GM23338 (cell line): Measurements from ENCODE around the gene BCORL1. TPM values are rescaled to one million over a fixed set of nuclear protein-coding genes. Genes with fewer than 3 reads are reported as not detected.

Experiments used
- ATAC-seq: fragments of 200-7000 bp; cut with Tn5 transposase; 3 replicates; pipeline ENCODE4 v1.9.1; 2020
- DNase-seq: peaks from one replicate; pipeline ENCODE4 v3.0.0-alpha.2; 2015; ENCODE audit warnings: low spot score
- H2AFZ ChIP-seq: fragments of 200-600 bp; sonication (generic); 2 replicates; pipeline ENCODE4 v1.8.0; 2016; ENCODE audit warnings: antibody characterized with exemption, mild to moderate bottlenecking, moderate library complexity
- H3F3A ChIP-seq: fragments of 200-600 bp; sonication (generic); replicated peaks from 2 replicates; pipeline ENCODE4 v1.8.0; 2017; ENCODE audit warnings: antibody characterized with exemption, mixed run types, low read depth
- H3K27ac ChIP-seq: fragments of 200-600 bp; sonication (generic); 2 replicates; pipeline ENCODE4 v1.6.1; 2016; ENCODE audit warnings: low read depth
- H3K27me3 ChIP-seq: fragments of 200-600 bp; sonication (generic); 2 replicates; pipeline ENCODE4 v1.8.0; 2016; ENCODE audit warnings: mild to moderate bottlenecking, mixed run types, moderate library complexity; ENCODE audit not compliant: insufficient read depth
- H3K36me3 ChIP-seq: fragments of 200-600 bp; sonication (generic); 2 replicates; pipeline ENCODE4 v1.8.0; 2016; ENCODE audit warnings: mild to moderate bottlenecking; ENCODE audit not compliant: insufficient read depth
- H3K4me1 ChIP-seq: fragments of 200-600 bp; sonication (generic); 2 replicates; pipeline ENCODE4 v1.8.0; 2016; ENCODE audit warnings: mild to moderate bottlenecking, moderate library complexity; ENCODE audit not compliant: insufficient read depth
- H3K4me2 ChIP-seq: fragments of 200-600 bp; sonication (generic); 2 replicates; pipeline ENCODE4 v1.7.1; 2017; ENCODE audit warnings: mixed run types
- H3K4me3 ChIP-seq: fragments of 200-600 bp; sonication (generic); 2 replicates; pipeline ENCODE4 v1.6.1; 2016; ENCODE audit warnings: mixed run types
- H3K79me2 ChIP-seq: fragments of 200-600 bp; sonication (generic); replicated peaks from 2 replicates; pipeline ENCODE4 v1.8.0; 2017; ENCODE audit warnings: mild to moderate bottlenecking; ENCODE audit not compliant: insufficient read depth
- H3K9me2 ChIP-seq: fragments of 200-600 bp; sonication (generic); 2 replicates; pipeline ENCODE4 v1.8.0; 2017; ENCODE audit not compliant: insufficient read depth
- H4K20me1 ChIP-seq: fragments of 200-600 bp; sonication (generic); replicated peaks from 2 replicates; pipeline ENCODE4 v1.8.0; 2017; ENCODE audit warnings: mild to moderate bottlenecking; ENCODE audit not compliant: insufficient read depth
- H3K27ac Mint-ChIP-seq: 2 replicates; pipeline ENCODE4 v1.8.0; 2020; ENCODE audit warnings: inconsistent platforms, mild to moderate bottlenecking, moderate library complexity, mixed read lengths
- H3K27me3 Mint-ChIP-seq: 3 replicates; pipeline ENCODE4 v1.8.0; 2022; ENCODE audit warnings: low read depth, mild to moderate bottlenecking, moderate library complexity, mixed read lengths, inconsistent platforms; ENCODE audit not compliant: insufficient read depth, poor library complexity
- H3K36me3 Mint-ChIP-seq: 3 replicates; pipeline ENCODE4 v1.8.0; 2021; ENCODE audit warnings: low read depth, mild to moderate bottlenecking, inconsistent platforms, moderate library complexity, mixed read lengths
- H3K4me1 Mint-ChIP-seq: 3 replicates; pipeline ENCODE4 v1.8.0; 2020; ENCODE audit warnings: mild to moderate bottlenecking, inconsistent platforms, mixed read lengths
- H3K4me3 Mint-ChIP-seq: 3 replicates; pipeline ENCODE4 v1.8.0; 2021; ENCODE audit warnings: moderate library complexity, mild to moderate bottlenecking, inconsistent platforms, mixed read lengths
- H3K9me3 Mint-ChIP-seq: 3 replicates; pipeline ENCODE4 v1.8.0; 2020; ENCODE audit warnings: moderate library complexity, mild to moderate bottlenecking, inconsistent platforms, mixed read lengths
- CREB1 ChIP-seq: fragments of 250-450 bp; sonication (Bioruptor Pico); IDR thresholded peaks from 2 replicates; pipeline ENCODE4 v1.5.0; 2020; ENCODE audit warnings: low read depth, mild to moderate bottlenecking, moderate library complexity
- CTCF ChIP-seq, 2 experiments: fragments of 200-600 bp in 1 of 2; sonication (generic) in 1 of 2; conservative IDR thresholded peaks; 2 replicates each; pipeline versions ENCODE4 v1.5.1 to v1.6.1; 2016 to 2017; ENCODE audit warnings: antibody characterized with exemption in 2 of 2, low read depth in 2 of 2, mild to moderate bottlenecking in 2 of 2, moderate library complexity in 1 of 2
- EZH2 ChIP-seq: fragments of 200-600 bp; sonication (generic); IDR thresholded peaks from one replicate; pipeline ENCODE4 v1.8.0; 2017; ENCODE audit warnings: antibody characterized with exemption, mild to moderate bottlenecking, low read depth; ENCODE audit not compliant: unreplicated experiment
- EZH2phosphoT487 ChIP-seq: fragments of 200-600 bp; sonication (generic); IDR thresholded peaks from one replicate; pipeline ENCODE4 v1.8.1; 2018; ENCODE audit warnings: antibody characterized with exemption; ENCODE audit not compliant: unreplicated experiment
- JUNB ChIP-seq: IDR thresholded peaks from one replicate; pipeline ENCODE4 v1.6.1; 2016; ENCODE audit warnings: antibody characterized with exemption; ENCODE audit not compliant: unreplicated experiment
- NANOG ChIP-seq: IDR thresholded peaks from 2 replicates; pipeline ENCODE4 v1.6.1; 2016; ENCODE audit warnings: antibody characterized with exemption, borderline replicate concordance
- POLR2AphosphoS5 ChIP-seq: IDR thresholded peaks from 2 replicates; pipeline ENCODE4 v1.6.1; 2016; ENCODE audit warnings: antibody characterized with exemption, low read depth
- STAT1 ChIP-seq: IDR thresholded peaks from one replicate; pipeline ENCODE4 v1.6.1; 2016; ENCODE audit warnings: antibody characterized with exemption; ENCODE audit not compliant: unreplicated experiment
- ZNF114 ChIP-seq: fragments of 250-450 bp; sonication (Bioruptor Pico); IDR thresholded peaks from 2 replicates; pipeline ENCODE4 v1.5.0; 2020; ENCODE audit warnings: mild to moderate bottlenecking, moderate library complexity
- ZNF331 ChIP-seq: fragments of 250-450 bp; sonication (Bioruptor Pico); IDR thresholded peaks from 2 replicates; pipeline ENCODE4 v1.5.0; 2020; ENCODE audit warnings: low read depth, mild to moderate bottlenecking, moderate library complexity
- polyA plus RNA-seq: library from polyadenylated mRNA; unstranded; fragments of >200 nt; fragmentation: Nextera tagmentation; extraction: Ambion mirVana; gene quantifications from 2 replicates; pipeline ENCODE4 v1.2.1, GENCODE V29; 2016
- total RNA-seq: library from RNA; depleted of rRNA; stranded (reverse); fragments of >200 nt; shearing (Covaris generic); gene quantifications from 2 replicates; pipeline ENCODE4 v1.2.3, GENCODE V29; 2014
- TF ChIP-seq, protein P1 (sequence below): IDR thresholded peaks from 2 replicates; pipeline ENCODE4 v1.6.1; 2016; ENCODE audit warnings: antibody characterized with exemption
- TF ChIP-seq, protein P2 (sequence below): IDR thresholded peaks from one replicate; pipeline ENCODE4 v1.6.1; 2018; ENCODE audit warnings: antibody characterized with exemption; ENCODE audit not compliant: unreplicated experiment
- TF ChIP-seq, protein P3 (sequence below): fragments of 250-450 bp; sonication (Bioruptor Pico); IDR thresholded peaks from 2 replicates; pipeline ENCODE4 v1.5.0; 2020; ENCODE audit warnings: mild to moderate bottlenecking, moderate library complexity

The BCORL1 gene
- total and polyA plus RNA-seq, 2 experiments from 2014 or later = 2.6 to 2.7 TPM

- H3K4me3 Mint-ChIP-seq = no peak overlapping the region
- H3K4me2 ChIP-seq = no peak overlapping the region
- TF ChIP-seq, protein P1, sequence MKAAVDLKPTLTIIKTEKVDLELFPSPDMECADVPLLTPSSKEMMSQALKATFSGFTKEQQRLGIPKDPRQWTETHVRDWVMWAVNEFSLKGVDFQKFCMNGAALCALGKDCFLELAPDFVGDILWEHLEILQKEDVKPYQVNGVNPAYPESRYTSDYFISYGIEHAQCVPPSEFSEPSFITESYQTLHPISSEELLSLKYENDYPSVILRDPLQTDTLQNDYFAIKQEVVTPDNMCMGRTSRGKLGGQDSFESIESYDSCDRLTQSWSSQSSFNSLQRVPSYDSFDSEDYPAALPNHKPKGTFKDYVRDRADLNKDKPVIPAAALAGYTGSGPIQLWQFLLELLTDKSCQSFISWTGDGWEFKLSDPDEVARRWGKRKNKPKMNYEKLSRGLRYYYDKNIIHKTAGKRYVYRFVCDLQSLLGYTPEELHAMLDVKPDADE = no peak
- TF ChIP-seq EZH2 (no peak), CREB1 (CRISPR knock-in tag) (no peak), POLR2AphosphoS5 (no peak), ZNF114 (CRISPR knock-in tag) (no peak), NANOG (no peak), JUNB (no peak), ZNF331 (CRISPR knock-in tag) (no peak), STAT1 (no peak), CTCF (conservative IDR thresholded peaks at IDR 0.05; ENCODE audit: low read depth in 2 of 2) (no peak), EZH2phosphoT487 (no peak)
- TF ChIP-seq, protein P2, sequence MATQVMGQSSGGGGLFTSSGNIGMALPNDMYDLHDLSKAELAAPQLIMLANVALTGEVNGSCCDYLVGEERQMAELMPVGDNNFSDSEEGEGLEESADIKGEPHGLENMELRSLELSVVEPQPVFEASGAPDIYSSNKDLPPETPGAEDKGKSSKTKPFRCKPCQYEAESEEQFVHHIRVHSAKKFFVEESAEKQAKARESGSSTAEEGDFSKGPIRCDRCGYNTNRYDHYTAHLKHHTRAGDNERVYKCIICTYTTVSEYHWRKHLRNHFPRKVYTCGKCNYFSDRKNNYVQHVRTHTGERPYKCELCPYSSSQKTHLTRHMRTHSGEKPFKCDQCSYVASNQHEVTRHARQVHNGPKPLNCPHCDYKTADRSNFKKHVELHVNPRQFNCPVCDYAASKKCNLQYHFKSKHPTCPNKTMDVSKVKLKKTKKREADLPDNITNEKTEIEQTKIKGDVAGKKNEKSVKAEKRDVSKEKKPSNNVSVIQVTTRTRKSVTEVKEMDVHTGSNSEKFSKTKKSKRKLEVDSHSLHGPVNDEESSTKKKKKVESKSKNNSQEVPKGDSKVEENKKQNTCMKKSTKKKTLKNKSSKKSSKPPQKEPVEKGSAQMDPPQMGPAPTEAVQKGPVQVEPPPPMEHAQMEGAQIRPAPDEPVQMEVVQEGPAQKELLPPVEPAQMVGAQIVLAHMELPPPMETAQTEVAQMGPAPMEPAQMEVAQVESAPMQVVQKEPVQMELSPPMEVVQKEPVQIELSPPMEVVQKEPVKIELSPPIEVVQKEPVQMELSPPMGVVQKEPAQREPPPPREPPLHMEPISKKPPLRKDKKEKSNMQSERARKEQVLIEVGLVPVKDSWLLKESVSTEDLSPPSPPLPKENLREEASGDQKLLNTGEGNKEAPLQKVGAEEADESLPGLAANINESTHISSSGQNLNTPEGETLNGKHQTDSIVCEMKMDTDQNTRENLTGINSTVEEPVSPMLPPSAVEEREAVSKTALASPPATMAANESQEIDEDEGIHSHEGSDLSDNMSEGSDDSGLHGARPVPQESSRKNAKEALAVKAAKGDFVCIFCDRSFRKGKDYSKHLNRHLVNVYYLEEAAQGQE = no peak
- TF ChIP-seq, protein P3, sequence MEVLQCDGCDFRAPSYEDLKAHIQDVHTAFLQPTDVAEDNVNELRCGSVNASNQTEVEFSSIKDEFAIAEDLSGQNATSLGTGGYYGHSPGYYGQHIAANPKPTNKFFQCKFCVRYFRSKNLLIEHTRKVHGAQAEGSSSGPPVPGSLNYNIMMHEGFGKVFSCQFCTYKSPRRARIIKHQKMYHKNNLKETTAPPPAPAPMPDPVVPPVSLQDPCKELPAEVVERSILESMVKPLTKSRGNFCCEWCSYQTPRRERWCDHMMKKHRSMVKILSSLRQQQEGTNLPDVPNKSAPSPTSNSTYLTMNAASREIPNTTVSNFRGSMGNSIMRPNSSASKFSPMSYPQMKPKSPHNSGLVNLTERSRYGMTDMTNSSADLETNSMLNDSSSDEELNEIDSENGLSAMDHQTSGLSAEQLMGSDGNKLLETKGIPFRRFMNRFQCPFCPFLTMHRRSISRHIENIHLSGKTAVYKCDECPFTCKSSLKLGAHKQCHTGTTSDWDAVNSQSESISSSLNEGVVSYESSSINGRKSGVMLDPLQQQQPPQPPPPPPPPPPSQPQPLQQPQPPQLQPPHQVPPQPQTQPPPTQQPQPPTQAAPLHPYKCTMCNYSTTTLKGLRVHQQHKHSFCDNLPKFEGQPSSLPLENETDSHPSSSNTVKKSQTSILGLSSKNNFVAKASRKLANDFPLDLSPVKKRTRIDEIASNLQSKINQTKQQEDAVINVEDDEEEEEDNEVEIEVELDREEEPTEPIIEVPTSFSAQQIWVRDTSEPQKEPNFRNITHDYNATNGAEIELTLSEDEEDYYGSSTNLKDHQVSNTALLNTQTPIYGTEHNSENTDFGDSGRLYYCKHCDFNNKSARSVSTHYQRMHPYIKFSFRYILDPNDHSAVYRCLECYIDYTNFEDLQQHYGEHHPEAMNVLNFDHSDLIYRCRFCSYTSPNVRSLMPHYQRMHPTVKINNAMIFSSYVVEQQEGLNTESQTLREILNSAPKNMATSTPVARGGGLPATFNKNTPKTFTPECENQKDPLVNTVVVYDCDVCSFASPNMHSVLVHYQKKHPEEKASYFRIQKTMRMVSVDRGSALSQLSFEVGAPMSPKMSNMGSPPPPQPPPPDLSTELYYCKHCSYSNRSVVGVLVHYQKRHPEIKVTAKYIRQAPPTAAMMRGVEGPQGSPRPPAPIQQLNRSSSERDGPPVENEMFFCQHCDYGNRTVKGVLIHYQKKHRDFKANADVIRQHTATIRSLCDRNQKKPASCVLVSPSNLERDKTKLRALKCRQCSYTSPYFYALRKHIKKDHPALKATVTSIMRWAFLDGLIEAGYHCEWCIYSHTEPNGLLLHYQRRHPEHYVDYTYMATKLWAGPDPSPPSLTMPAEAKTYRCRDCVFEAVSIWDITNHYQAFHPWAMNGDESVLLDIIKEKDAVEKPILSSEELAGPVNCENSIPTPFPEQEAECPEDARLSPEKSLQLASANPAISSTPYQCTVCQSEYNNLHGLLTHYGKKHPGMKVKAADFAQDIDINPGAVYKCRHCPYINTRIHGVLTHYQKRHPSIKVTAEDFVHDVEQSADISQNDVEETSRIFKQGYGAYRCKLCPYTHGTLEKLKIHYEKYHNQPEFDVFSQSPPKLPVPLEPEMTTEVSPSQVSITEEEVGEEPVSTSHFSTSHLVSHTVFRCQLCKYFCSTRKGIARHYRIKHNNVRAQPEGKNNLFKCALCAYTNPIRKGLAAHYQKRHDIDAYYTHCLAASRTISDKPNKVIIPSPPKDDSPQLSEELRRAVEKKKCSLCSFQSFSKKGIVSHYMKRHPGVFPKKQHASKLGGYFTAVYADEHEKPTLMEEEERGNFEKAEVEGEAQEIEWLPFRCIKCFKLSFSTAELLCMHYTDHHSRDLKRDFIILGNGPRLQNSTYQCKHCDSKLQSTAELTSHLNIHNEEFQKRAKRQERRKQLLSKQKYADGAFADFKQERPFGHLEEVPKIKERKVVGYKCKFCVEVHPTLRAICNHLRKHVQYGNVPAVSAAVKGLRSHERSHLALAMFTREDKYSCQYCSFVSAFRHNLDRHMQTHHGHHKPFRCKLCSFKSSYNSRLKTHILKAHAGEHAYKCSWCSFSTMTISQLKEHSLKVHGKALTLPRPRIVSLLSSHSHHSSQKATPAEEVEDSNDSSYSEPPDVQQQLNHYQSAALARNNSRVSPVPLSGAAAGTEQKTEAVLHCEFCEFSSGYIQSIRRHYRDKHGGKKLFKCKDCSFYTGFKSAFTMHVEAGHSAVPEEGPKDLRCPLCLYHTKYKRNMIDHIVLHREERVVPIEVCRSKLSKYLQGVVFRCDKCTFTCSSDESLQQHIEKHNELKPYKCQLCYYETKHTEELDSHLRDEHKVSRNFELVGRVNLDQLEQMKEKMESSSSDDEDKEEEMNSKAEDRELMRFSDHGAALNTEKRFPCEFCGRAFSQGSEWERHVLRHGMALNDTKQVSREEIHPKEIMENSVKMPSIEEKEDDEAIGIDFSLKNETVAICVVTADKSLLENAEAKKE (CRISPR knock-in tag) = no peak
- no peaks in the 10 kb centered on the region for H3F3A ChIP-seq
- no peaks in the 10 kb centered on the region for H3K36me3 Mint-ChIP-seq
- no peak overlapping the region for H3K4me3 ChIP-seq
- H3K27ac Mint-ChIP-seq = no peak overlapping the region
- H3K27me3 Mint-ChIP-seq = peaks cover 2% of the 10 kb centered on the region
- H3K4me1 ChIP-seq = no peaks in the 10 kb centered on the region
- H4K20me1 ChIP-seq = no peaks in the 10 kb centered on the region
- no peak for DNase-seq
- no peaks in the 10 kb centered on the region; the same call in 2 of the 3 replicates for H3K9me3 Mint-ChIP-seq
- H3K27me3 ChIP-seq = no peaks in the 10 kb centered on the region
- no peaks in the 10 kb centered on the region for H3K79me2 ChIP-seq
- H3K9me2 ChIP-seq = no peaks in the 10 kb centered on the region
- peaks cover 7% of the 10 kb centered on the region for H3K4me1 Mint-ChIP-seq
- H2AFZ ChIP-seq = no peak overlapping the region
- H3K36me3 ChIP-seq = no peaks in the 10 kb centered on the region
- no peak overlapping the region for H3K27ac ChIP-seq
- no peak for ATAC-seq
Measured at GRCh38 chrX:130005089-130005807, 22.8 kb downstream of the BCORL1 start.
